ENCODE measurements around the gene TRPM8.

DNA sequence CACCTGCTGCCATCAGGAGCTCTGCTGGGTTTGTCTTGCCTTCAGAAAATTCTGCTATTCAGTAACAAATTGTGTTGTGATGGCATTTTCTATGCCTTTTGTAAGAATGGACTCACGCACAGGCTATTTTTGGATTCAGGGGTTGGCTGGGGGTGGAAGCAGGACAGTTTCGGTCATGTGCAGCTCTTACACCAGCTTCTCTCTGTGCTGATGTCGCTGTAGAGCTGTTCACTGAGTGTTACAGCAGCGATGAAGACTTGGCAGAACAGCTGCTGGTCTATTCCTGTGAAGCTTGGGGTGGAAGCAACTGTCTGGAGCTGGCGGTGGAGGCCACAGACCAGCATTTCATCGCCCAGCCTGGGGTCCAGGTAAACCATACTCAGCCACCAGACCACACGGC is 49.2 kb downstream of the TRPM8 start:
- TF ChIP-seq, protein P1, sequence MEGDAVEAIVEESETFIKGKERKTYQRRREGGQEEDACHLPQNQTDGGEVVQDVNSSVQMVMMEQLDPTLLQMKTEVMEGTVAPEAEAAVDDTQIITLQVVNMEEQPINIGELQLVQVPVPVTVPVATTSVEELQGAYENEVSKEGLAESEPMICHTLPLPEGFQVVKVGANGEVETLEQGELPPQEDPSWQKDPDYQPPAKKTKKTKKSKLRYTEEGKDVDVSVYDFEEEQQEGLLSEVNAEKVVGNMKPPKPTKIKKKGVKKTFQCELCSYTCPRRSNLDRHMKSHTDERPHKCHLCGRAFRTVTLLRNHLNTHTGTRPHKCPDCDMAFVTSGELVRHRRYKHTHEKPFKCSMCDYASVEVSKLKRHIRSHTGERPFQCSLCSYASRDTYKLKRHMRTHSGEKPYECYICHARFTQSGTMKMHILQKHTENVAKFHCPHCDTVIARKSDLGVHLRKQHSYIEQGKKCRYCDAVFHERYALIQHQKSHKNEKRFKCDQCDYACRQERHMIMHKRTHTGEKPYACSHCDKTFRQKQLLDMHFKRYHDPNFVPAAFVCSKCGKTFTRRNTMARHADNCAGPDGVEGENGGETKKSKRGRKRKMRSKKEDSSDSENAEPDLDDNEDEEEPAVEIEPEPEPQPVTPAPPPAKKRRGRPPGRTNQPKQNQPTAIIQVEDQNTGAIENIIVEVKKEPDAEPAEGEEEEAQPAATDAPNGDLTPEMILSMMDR (IDR thresholded peaks at IDR 0.05): no peak
- no peak for TF ChIP-seq ZFX (IDR thresholded peaks at IDR 0.05; ENCODE audit: borderline replicate concordance)

Data from 22Rv1 (cell line).